ENCODE results near the gene EXOSC2. TPM values are rescaled to one million over a fixed set of nuclear protein-coding genes. Genes with fewer than 3 reads are reported as not detected.

The EXOSC2 gene
- total RNA-seq, 2 donors from 2014 or later, result 13.6 to 34.2 TPM

- no peaks in the 10 kb centered on the region for H3K36me3 ChIP-seq
- H3K27ac ChIP-seq, result no peak overlapping the region
- no peaks in the 10 kb centered on the region for H3K9me3 ChIP-seq
- intact Hi-C loops (cut with DNase I), result no loop called here
- peaks cover 76% of the 10 kb centered on the region for H3K27me3 ChIP-seq
- no peak overlapping the region for H3K4me3 ChIP-seq
- H3K4me1 ChIP-seq, result peaks cover 3% of the 10 kb centered on the region
- TF ChIP-seq, protein P1, sequence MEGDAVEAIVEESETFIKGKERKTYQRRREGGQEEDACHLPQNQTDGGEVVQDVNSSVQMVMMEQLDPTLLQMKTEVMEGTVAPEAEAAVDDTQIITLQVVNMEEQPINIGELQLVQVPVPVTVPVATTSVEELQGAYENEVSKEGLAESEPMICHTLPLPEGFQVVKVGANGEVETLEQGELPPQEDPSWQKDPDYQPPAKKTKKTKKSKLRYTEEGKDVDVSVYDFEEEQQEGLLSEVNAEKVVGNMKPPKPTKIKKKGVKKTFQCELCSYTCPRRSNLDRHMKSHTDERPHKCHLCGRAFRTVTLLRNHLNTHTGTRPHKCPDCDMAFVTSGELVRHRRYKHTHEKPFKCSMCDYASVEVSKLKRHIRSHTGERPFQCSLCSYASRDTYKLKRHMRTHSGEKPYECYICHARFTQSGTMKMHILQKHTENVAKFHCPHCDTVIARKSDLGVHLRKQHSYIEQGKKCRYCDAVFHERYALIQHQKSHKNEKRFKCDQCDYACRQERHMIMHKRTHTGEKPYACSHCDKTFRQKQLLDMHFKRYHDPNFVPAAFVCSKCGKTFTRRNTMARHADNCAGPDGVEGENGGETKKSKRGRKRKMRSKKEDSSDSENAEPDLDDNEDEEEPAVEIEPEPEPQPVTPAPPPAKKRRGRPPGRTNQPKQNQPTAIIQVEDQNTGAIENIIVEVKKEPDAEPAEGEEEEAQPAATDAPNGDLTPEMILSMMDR (IDR thresholded peaks at IDR 0.05), result no peak
- no peak for DNase-seq
- H3K9ac ChIP-seq (ENCODE audit: low read depth in 2 of 2, low read length in 2 of 2), result no peak overlapping the region
Observed at GRCh38 chr9:130665431-130666392, 27.9 kb upstream of the EXOSC2 start.

DNA sequence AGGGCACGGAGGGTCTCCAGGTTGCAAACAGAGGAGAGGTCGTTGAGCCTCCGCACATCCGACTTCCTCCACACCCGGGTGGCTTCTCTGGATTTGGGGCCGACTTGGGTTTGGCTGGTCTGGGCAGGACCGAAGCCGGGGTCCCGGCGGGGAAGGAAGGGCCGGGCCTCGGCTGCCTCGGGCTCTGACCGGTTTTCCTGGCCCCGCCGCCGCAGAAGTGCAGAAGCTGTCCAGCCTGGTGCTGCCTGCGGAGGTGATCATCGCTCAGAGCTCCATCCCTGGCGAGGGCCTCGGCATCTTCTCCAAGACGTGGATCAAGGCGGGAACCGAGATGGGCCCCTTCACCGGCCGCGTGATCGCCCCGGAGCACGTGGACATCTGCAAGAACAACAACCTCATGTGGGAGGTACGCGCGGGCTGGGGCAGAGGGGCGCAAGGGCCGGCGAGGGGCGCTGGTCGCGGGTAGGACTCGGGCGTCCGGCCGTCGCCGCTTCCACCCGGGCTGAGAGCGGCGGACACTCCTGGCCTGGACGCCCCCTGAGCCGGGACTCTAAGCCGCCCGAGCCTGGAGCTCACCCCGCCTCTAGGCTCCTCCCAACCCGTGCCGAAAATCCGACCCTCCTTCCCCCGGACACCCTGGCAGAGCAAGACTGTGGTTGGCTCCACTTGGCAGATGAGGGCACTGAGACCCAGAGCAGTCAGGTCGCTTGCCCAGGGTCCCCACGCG is 27.0 kb upstream of the EXOSC2 start:
- H3K27ac ChIP-seq, result no peak overlapping the region
- TF ChIP-seq, protein P1 (IDR thresholded peaks at IDR 0.05), result no peak
- H3K4me3 ChIP-seq, result no peak overlapping the region
- H3K9ac ChIP-seq (ENCODE audit: low read depth in 2 of 2, low read length in 2 of 2), result no peak overlapping the region
- H3K27me3 ChIP-seq, result peaks cover 68% of the 10 kb centered on the region
- H3K4me1 ChIP-seq, result peaks cover 3% of the 10 kb centered on the region
- no peaks in the 10 kb centered on the region for H3K9me3 ChIP-seq
- DNase-seq, result no peak
- H3K36me3 ChIP-seq, result no peaks in the 10 kb centered on the region
- intact Hi-C loops (cut with DNase I), result no loop called here

GRCh38 chr9:130667120-130667435 is 26.5 kb upstream of the EXOSC2 start:
- no peak overlapping the region for H3K9ac ChIP-seq (ENCODE audit: low read depth in 2 of 2, low read length in 2 of 2)
- H3K9me3 ChIP-seq, result no peaks in the 10 kb centered on the region
- H3K27ac ChIP-seq, result no peak overlapping the region
- no peak for DNase-seq
- TF ChIP-seq, protein P1 (IDR thresholded peaks at IDR 0.05), result no peak
- intact Hi-C loops (cut with DNase I), result no loop called here
- H3K27me3 ChIP-seq, result peaks cover 62% of the 10 kb centered on the region
- H3K4me3 ChIP-seq, result no peak overlapping the region
- peaks cover 3% of the 10 kb centered on the region for H3K4me1 ChIP-seq
- H3K36me3 ChIP-seq, result no peaks in the 10 kb centered on the region

DNA sequence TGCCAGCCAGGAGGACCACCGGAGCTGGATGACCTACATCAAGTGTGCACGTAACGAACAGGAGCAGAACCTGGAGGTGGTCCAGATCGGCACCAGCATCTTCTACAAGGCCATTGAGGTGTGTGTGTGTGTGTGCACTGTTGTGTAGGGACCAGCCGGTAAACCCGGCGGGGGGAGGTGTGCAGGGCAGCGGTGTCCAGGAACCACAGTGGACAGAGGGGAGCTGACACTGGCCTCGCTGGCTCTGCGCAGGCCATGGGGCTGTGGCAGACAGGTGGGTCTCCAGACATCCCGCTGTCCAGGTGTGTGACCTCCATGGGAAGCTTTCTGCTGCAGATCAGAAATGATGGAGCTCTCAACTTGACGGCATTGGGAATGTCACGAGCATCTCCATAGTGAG is 25.4 kb upstream of the EXOSC2 start:
- DNase-seq, result no peak
- Histone ChIP-seq H3K27ac (no peak overlapping the region), H3K9ac (ENCODE audit: low read depth in 2 of 2, low read length in 2 of 2) (no peak overlapping the region), H3K27me3 (peaks cover 51% of the 10 kb centered on the region), H3K4me1 (peaks cover 3% of the 10 kb centered on the region), H3K4me3 (no peak overlapping the region), H3K9me3 (no peaks in the 10 kb centered on the region), H3K36me3 (no peaks in the 10 kb centered on the region)
- intact Hi-C loops (cut with DNase I), result no loop called here
- TF ChIP-seq, protein P1 (IDR thresholded peaks at IDR 0.05), result no peak

DNA sequence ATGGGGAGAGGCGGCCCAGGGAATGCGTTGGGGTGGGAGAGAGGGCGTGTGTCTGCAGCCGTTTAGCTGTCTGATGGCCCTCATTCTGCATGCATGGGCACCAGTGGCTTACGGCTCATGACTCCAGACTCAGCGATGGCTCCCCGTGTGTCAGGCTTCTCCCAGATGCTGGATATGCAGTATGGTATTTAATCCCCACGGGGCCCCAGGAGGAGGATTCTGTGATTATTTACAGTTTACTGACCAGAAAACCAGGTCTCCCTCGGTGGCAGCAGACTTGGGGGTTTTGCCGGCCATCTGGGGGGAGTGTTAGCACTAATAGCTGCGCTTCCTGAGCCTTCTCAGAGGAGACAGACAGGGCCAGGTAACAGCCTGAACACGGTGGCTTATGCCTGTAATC is 24.9 kb upstream of the EXOSC2 start:
- TF ChIP-seq, protein P1 (IDR thresholded peaks at IDR 0.05), result no peak
- H3K36me3 ChIP-seq, result no peaks in the 10 kb centered on the region
- no peak overlapping the region for H3K4me3 ChIP-seq
- no peaks in the 10 kb centered on the region for H3K4me1 ChIP-seq
- no peak for DNase-seq
- peaks cover 47% of the 10 kb centered on the region for H3K27me3 ChIP-seq
- H3K9ac ChIP-seq (ENCODE audit: low read depth in 2 of 2, low read length in 2 of 2), result no peak overlapping the region
- intact Hi-C loops (cut with DNase I), result no loop called here
- no peaks in the 10 kb centered on the region for H3K9me3 ChIP-seq
- H3K27ac ChIP-seq, result no peak overlapping the region

Data from colonic mucosa (tissue), 4 donors.